ENCODE results near the gene MANSC4.

Gene MANSC4

DNA sequence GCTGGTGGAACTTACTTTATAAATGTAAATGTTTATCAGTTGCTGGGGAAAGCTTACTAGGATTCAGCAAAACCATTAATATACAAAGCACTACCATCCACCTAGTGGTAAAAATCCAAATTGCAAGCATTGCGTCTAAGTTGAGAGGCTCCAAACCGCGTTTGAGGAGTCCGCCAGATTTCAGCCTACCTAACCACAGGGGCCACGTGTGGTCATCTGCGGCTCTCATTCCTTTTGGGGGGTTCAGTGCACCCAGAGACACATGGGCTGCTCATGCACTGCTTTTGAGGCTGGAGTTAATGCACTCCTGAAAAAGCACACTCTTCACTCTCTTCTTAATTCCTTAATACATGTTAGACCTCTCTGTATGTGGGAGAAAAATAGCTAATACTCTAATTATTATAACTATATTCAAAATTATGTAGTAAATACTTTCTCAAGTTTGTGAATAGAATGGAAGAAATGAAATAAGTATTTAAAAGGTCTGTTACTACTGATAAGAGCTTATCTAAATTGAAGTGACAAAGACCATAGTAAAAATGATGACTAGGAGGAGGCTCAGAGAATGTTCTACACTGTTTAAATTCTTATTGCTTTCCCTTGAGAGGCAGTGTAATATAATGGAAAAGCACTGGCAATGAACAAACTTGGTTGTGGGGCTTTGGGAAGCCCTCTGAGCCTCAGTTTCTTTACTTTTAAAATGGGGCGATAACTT, 41.4 kb upstream of the MANSC4 start:
- peak; percentile 29 for DNase-seq (ENCODE audit: extremely low read depth, low read depth)
- TF ChIP-seq, protein P1, sequence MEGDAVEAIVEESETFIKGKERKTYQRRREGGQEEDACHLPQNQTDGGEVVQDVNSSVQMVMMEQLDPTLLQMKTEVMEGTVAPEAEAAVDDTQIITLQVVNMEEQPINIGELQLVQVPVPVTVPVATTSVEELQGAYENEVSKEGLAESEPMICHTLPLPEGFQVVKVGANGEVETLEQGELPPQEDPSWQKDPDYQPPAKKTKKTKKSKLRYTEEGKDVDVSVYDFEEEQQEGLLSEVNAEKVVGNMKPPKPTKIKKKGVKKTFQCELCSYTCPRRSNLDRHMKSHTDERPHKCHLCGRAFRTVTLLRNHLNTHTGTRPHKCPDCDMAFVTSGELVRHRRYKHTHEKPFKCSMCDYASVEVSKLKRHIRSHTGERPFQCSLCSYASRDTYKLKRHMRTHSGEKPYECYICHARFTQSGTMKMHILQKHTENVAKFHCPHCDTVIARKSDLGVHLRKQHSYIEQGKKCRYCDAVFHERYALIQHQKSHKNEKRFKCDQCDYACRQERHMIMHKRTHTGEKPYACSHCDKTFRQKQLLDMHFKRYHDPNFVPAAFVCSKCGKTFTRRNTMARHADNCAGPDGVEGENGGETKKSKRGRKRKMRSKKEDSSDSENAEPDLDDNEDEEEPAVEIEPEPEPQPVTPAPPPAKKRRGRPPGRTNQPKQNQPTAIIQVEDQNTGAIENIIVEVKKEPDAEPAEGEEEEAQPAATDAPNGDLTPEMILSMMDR (IDR thresholded peaks at IDR 0.05; ENCODE audit: low read depth, low read length) = peak; percentile 72

DNA sequence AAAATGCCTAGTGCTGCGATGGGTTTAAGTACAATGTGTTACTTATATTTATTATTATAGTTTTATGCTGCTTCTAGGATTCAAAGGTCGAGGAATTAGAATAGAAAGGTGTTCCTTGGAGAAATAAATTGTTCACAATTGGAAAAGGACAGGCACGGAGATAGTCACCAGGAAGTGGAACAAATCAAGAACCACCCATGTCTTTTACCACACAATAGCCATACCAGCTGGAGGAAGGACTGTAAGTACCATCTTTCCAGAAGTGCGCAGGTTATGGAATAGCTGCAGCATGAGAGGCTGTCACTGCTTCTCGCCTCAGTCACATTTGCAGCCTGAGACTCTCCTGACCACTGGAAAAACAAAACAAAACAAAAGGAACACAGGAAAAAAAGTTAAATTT, 40.5 kb upstream of the MANSC4 start:
- TF ChIP-seq, protein P1 (IDR thresholded peaks at IDR 0.05; ENCODE audit: low read depth, low read length) = no peak

GRCh38 chr12:27818401-27818918, 38.4 kb upstream of the MANSC4 start:
- TF ChIP-seq, protein P1 (IDR thresholded peaks at IDR 0.05; ENCODE audit: low read depth, low read length) = no peak
- no peak for DNase-seq (ENCODE audit: extremely low read depth, low read depth)

More for the DNA sequence above, 40.5 kb upstream of the MANSC4 start:
- no peak for DNase-seq (ENCODE audit: extremely low read depth, low read depth)

DNA sequence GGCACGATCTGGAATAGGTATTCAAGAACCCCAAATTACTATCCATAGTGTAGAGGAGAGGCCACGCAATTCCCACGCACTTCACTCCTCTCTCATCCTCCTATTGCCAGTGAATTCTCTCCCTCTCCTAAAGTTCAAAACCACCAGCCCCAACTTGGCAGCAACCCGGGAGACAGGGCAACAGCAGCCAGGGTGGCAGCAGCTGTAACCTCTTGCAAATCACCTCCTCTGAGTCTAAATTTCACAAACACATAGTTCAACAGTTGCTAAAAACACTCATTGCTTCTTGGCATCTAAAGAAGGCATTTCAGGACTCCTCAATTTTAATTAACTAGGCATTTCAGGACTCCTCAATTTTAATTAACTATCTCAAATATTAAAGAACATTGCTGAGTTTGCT, 37.7 kb upstream of the MANSC4 start:
- DNase-seq (ENCODE audit: extremely low read depth, low read depth) = no peak
- TF ChIP-seq, protein P1 (IDR thresholded peaks at IDR 0.05; ENCODE audit: low read depth, low read length) = no peak

DNA sequence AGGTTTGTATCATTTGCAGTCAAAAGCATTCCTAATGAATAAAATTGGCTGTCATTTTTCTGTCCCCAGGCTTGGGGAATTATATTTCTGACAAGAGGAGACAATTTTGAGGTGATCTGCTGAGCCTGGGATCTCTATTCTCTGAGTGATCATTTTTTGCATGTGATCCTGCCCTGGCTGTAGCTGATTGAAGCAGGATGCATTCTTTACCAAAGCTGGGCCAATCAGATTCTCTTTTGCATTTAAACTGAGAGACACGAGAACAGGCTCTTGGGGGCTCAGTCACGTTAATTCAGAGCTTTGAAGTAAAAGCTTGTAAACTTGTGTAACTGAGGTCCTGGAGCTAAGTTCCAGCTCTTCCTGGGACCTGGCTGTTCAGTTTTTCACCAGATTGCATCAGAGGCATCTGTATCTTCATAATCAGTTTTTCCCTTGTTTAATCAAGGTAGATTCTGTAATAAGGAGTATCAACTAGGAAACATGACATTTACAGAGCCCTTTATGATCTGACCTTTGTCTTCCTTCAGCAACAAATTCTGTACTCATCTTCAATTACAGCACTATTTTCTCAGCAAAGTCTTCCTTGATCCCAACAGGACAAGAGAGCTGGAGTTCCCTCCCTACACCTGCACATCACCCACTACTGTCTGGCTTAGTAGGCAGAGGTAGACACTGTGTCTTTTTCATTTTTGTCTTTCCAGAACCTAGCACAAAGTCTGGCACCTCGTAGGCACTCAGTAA, 35.0 kb upstream of the MANSC4 start:
- no peak for DNase-seq (ENCODE audit: extremely low read depth, low read depth)
- TF ChIP-seq, protein P1 (IDR thresholded peaks at IDR 0.05; ENCODE audit: low read depth, low read length) = no peak

DNA sequence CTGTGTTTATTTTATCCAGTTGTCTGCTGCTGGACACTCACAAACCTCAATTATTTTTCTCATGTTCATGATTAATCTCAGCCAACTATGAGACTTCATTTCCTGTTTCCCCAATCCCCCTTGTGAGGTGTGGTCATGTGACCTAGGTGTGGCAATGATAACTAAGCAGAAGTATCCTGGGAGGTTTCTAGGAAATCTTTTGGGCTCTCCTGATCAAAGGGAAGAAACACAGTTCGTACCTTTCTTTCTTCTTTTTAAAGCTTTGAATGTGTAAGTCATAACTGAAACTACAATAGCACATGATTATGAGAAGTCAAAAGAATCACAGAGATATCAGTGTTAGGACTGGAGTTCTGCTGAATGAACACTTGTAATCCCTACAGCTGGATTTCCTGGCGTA, 34.4 kb upstream of the MANSC4 start:
- DNase-seq (ENCODE audit: extremely low read depth, low read depth) = no peak
- TF ChIP-seq, protein P1 (IDR thresholded peaks at IDR 0.05; ENCODE audit: low read depth, low read length) = no peak

GRCh38 chr12:27812502-27812901, 32.5 kb upstream of the MANSC4 start:
- TF ChIP-seq, protein P1 (IDR thresholded peaks at IDR 0.05; ENCODE audit: low read depth, low read length) = no peak

More at GRCh38 chr12:27812502-27812901, 32.5 kb upstream of the MANSC4 start:
- no peak for DNase-seq (ENCODE audit: extremely low read depth, low read depth)
